Activated naive CD4-positive, alpha-beta T cell treated with anti-CD3 and anti-CD28 coated beads, Interleukin-2, amount 50 U/mL, for 24 hours (primary cell): ENCODE measurements around the gene FBXL13.

Experiments used
- H3K27ac Mint-ChIP-seq: one replicate; pipeline ENCODE4 v1.8.0; 2021; ENCODE audit warnings: mild to moderate bottlenecking, mixed read lengths
- H3K27me3 Mint-ChIP-seq: one replicate; pipeline ENCODE4 v1.8.0; 2021; ENCODE audit warnings: mixed read lengths
- H3K36me3 Mint-ChIP-seq: one replicate; pipeline ENCODE4 v1.8.0; 2021; ENCODE audit warnings: mixed read lengths
- H3K4me1 Mint-ChIP-seq: one replicate; pipeline ENCODE4 v1.8.0; 2021; ENCODE audit warnings: mixed read lengths
- H3K4me3 Mint-ChIP-seq: one replicate; pipeline ENCODE4 v1.8.0; 2021; ENCODE audit warnings: mild to moderate bottlenecking, mixed read lengths
- H3K9me3 Mint-ChIP-seq: one replicate; pipeline ENCODE4 v1.8.0; 2021; ENCODE audit warnings: mixed read lengths

The FBXL13 gene

GRCh38 chr7:102895602-102896001, 179.0 kb downstream of the FBXL13 start:
- Mint-ChIP-seq H3K27ac (no peak overlapping the region), H3K9me3 (no peaks in the 10 kb centered on the region), H3K4me3 (no peak overlapping the region), H3K36me3 (peaks cover 1% of the 10 kb centered on the region), H3K4me1 (no peaks in the 10 kb centered on the region), H3K27me3 (no peaks in the 10 kb centered on the region)

GRCh38 chr7:102892631-102893278, 181.8 kb downstream of the FBXL13 start:
- H3K4me3 Mint-ChIP-seq, result no peak overlapping the region
- H3K4me1 Mint-ChIP-seq, result no peaks in the 10 kb centered on the region
- no peaks in the 10 kb centered on the region for H3K9me3 Mint-ChIP-seq
- H3K36me3 Mint-ChIP-seq, result peaks cover 3% of the 10 kb centered on the region
- H3K27ac Mint-ChIP-seq, result no peak overlapping the region
- no peaks in the 10 kb centered on the region for H3K27me3 Mint-ChIP-seq

GRCh38 chr7:102891693-102892261, 182.8 kb downstream of the FBXL13 start:
- no peak overlapping the region for H3K27ac Mint-ChIP-seq
- peaks cover 3% of the 10 kb centered on the region for H3K36me3 Mint-ChIP-seq
- no peak overlapping the region for H3K4me3 Mint-ChIP-seq
- H3K27me3 Mint-ChIP-seq, result no peaks in the 10 kb centered on the region
- no peaks in the 10 kb centered on the region for H3K4me1 Mint-ChIP-seq
- H3K9me3 Mint-ChIP-seq, result no peaks in the 10 kb centered on the region

GRCh38 chr7:102890971-102891692, 183.5 kb downstream of the FBXL13 start:
- Mint-ChIP-seq H3K27me3 (no peaks in the 10 kb centered on the region), H3K27ac (no peak overlapping the region), H3K4me1 (no peaks in the 10 kb centered on the region), H3K4me3 (no peak overlapping the region), H3K9me3 (no peaks in the 10 kb centered on the region), H3K36me3 (peaks cover 3% of the 10 kb centered on the region)

- H3K9me3 Mint-ChIP-seq, result no peaks in the 10 kb centered on the region
- H3K27ac Mint-ChIP-seq, result no peak overlapping the region
- H3K4me1 Mint-ChIP-seq, result no peaks in the 10 kb centered on the region
- no peak overlapping the region for H3K4me3 Mint-ChIP-seq
- peaks cover 3% of the 10 kb centered on the region for H3K36me3 Mint-ChIP-seq
- H3K27me3 Mint-ChIP-seq, result no peaks in the 10 kb centered on the region
Measured at GRCh38 chr7:102890292-102890970, 184.2 kb downstream of the FBXL13 start.

- no peaks in the 10 kb centered on the region for H3K4me1 Mint-ChIP-seq
- H3K36me3 Mint-ChIP-seq, result peaks cover 3% of the 10 kb centered on the region
- no peaks in the 10 kb centered on the region for H3K27me3 Mint-ChIP-seq
- H3K27ac Mint-ChIP-seq, result no peak overlapping the region
- no peak overlapping the region for H3K4me3 Mint-ChIP-seq
- no peaks in the 10 kb centered on the region for H3K9me3 Mint-ChIP-seq
Measured at GRCh38 chr7:102889851-102890250, 184.7 kb downstream of the FBXL13 start.

- Mint-ChIP-seq H3K27me3 (no peaks in the 10 kb centered on the region), H3K27ac (no peak overlapping the region), H3K9me3 (no peaks in the 10 kb centered on the region), H3K4me3 (no peak overlapping the region), H3K4me1 (no peaks in the 10 kb centered on the region), H3K36me3 (peaks cover 3% of the 10 kb centered on the region)
Measured at GRCh38 chr7:102888561-102889233, 185.9 kb downstream of the FBXL13 start.

- H3K27me3 Mint-ChIP-seq, result no peaks in the 10 kb centered on the region
- H3K4me3 Mint-ChIP-seq, result no peak overlapping the region
- no peaks in the 10 kb centered on the region for H3K36me3 Mint-ChIP-seq
- H3K9me3 Mint-ChIP-seq, result no peaks in the 10 kb centered on the region
- H3K4me1 Mint-ChIP-seq, result no peaks in the 10 kb centered on the region
- no peak overlapping the region for H3K27ac Mint-ChIP-seq
Measured at GRCh38 chr7:102883098-102883860, 191.3 kb downstream of the FBXL13 start.

- H3K9me3 Mint-ChIP-seq, result no peaks in the 10 kb centered on the region
- H3K4me3 Mint-ChIP-seq, result no peak overlapping the region
- peak overlapping the region; percentile 18 for H3K27ac Mint-ChIP-seq
- H3K4me1 Mint-ChIP-seq, result peaks cover 15% of the 10 kb centered on the region
- H3K36me3 Mint-ChIP-seq, result peaks cover 7% of the 10 kb centered on the region
- no peaks in the 10 kb centered on the region for H3K27me3 Mint-ChIP-seq
Measured at GRCh38 chr7:102875700-102876295, 198.8 kb downstream of the FBXL13 start.

GRCh38 chr7:102874966-102875365, 199.6 kb downstream of the FBXL13 start:
- H3K4me1 Mint-ChIP-seq, result peaks cover 15% of the 10 kb centered on the region
- H3K9me3 Mint-ChIP-seq, result no peaks in the 10 kb centered on the region
- H3K27ac Mint-ChIP-seq, result no peak overlapping the region
- no peak overlapping the region for H3K4me3 Mint-ChIP-seq
- no peaks in the 10 kb centered on the region for H3K27me3 Mint-ChIP-seq
- peaks cover 7% of the 10 kb centered on the region for H3K36me3 Mint-ChIP-seq

GRCh38 chr7:102874166-102874829, 200.3 kb downstream of the FBXL13 start:
- H3K36me3 Mint-ChIP-seq, result peaks cover 7% of the 10 kb centered on the region
- no peak overlapping the region for H3K27ac Mint-ChIP-seq
- H3K4me3 Mint-ChIP-seq, result no peak overlapping the region
- peaks cover 15% of the 10 kb centered on the region for H3K4me1 Mint-ChIP-seq
- H3K27me3 Mint-ChIP-seq, result no peaks in the 10 kb centered on the region
- H3K9me3 Mint-ChIP-seq, result no peaks in the 10 kb centered on the region

GRCh38 chr7:102873470-102874165, 201.0 kb downstream of the FBXL13 start:
- Mint-ChIP-seq H3K9me3 (no peaks in the 10 kb centered on the region), H3K36me3 (peaks cover 7% of the 10 kb centered on the region), H3K27ac (no peak overlapping the region), H3K4me1 (peaks cover 15% of the 10 kb centered on the region), H3K4me3 (no peak overlapping the region), H3K27me3 (no peaks in the 10 kb centered on the region)

GRCh38 chr7:102872460-102872859, 202.1 kb downstream of the FBXL13 start:
- Mint-ChIP-seq H3K4me1 (peaks cover 15% of the 10 kb centered on the region), H3K9me3 (no peaks in the 10 kb centered on the region), H3K27ac (no peak overlapping the region), H3K4me3 (no peak overlapping the region), H3K36me3 (peaks cover 7% of the 10 kb centered on the region), H3K27me3 (no peaks in the 10 kb centered on the region)

- Mint-ChIP-seq H3K36me3 (peaks cover 8% of the 10 kb centered on the region), H3K4me3 (no peak overlapping the region), H3K27ac (no peak overlapping the region), H3K9me3 (no peaks in the 10 kb centered on the region), H3K27me3 (no peaks in the 10 kb centered on the region), H3K4me1 (peaks cover 6% of the 10 kb centered on the region)
Measured at GRCh38 chr7:102869195-102869594, 205.4 kb downstream of the FBXL13 start.
